ENCODE data around the gene PSME1. TPM values are rescaled to one million over a fixed set of nuclear protein-coding genes. Genes with fewer than 3 reads are reported as not detected.

The PSME1 gene
- total RNA-seq, 4 donors from 2014 or later: 100 to 256 (median 116) TPM

DNA sequence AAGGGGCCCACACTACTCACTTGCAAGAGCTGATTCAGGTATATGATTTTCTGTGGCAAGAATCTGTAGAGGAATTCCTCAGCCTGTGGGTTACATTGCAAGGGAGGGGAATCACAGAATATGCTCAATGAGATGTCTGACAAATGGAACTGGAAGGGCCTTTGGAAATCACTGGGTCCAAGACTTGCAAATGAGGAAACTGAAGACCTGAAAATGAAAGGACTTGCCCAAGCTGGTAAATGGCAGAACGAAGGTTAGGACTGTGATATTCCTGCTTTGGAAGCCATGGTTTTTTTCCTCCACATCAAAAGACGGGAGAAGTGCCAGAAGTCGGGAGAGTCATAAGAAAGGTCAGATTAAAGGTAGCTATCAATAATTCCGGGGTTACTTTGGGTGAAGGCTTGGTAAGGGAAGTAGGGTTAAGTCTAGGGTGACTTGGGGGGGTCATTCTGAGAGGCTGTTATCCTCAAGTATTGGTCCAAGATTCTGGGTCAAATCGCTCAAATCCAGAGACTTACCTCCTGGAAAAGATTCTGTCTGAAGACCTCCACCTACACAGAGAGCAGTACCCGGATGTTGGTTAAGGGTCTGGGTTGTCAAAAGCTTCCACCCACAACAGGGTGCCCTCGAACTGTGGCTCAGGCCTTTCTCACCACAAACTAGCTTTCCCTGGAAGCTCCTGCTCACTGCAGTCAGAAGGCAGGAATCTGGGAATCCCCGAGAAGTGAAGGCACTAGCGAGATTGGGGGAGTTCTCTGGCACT, 9.9 kb downstream of the PSME1 start:
- H3K27ac ChIP-seq: peak overlapping the region; percentile 92 to 98 (median 94)
- 6 to 12% methylated on average over 9 of the region's 9 CpGs for WGBS, 2 donors
- H3K9me3 ChIP-seq: no peaks in the 10 kb centered on the region
- intact Hi-C loops (cut with DNase I): no loop called here
- peaks cover 28 to 68% (median 30%) of the 10 kb centered on the region in 3 donors for H3K4me1 ChIP-seq
- H3K4me3 ChIP-seq: peak overlapping the region; percentile 80 to 97 (median 82)
- no peak for TF ChIP-seq POLR2A (IDR thresholded peaks at IDR 0.05)
- TF ChIP-seq, protein P1, sequence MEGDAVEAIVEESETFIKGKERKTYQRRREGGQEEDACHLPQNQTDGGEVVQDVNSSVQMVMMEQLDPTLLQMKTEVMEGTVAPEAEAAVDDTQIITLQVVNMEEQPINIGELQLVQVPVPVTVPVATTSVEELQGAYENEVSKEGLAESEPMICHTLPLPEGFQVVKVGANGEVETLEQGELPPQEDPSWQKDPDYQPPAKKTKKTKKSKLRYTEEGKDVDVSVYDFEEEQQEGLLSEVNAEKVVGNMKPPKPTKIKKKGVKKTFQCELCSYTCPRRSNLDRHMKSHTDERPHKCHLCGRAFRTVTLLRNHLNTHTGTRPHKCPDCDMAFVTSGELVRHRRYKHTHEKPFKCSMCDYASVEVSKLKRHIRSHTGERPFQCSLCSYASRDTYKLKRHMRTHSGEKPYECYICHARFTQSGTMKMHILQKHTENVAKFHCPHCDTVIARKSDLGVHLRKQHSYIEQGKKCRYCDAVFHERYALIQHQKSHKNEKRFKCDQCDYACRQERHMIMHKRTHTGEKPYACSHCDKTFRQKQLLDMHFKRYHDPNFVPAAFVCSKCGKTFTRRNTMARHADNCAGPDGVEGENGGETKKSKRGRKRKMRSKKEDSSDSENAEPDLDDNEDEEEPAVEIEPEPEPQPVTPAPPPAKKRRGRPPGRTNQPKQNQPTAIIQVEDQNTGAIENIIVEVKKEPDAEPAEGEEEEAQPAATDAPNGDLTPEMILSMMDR (IDR thresholded peaks at IDR 0.05): no peak
- no peak for DNase-seq
- no peaks in the 10 kb centered on the region for H3K27me3 ChIP-seq
- H3K36me3 ChIP-seq: peaks cover 5 to 40% (median 13%) of the 10 kb centered on the region in 3 donors

GRCh38 chr14:24146453-24146977, 10.5 kb downstream of the PSME1 start, which contains the start of gene PSME2:
TSS of gene PSME2 (minus strand) at chr14:24146610. CDS start at chr14:24146581, 29 bp downstream.
- Histone ChIP-seq H3K4me3 (peak within 1 kb of the TSS; percentile 80 to 97 (median 82)), H3K9me3 (no peaks in the 10 kb centered on the region), H3K27ac (peak within 1 kb of the TSS; percentile 92 to 98 (median 94)), H3K4me1 (peaks cover 28 to 65% (median 30%) of the 10 kb centered on the region in 3 donors), H3K27me3 (no peaks in the 10 kb centered on the region), H3K36me3 (peaks cover 11 to 46% (median 18%) of the 10 kb centered on the region in 3 donors)
- intact Hi-C loops (cut with DNase I): no loop called here
- 0% methylated on average over 5 to 13 of the region's 25 CpGs for WGBS, 2 donors
- peak; percentile 64 for DNase-seq
- TF ChIP-seq, protein P1 (IDR thresholded peaks at IDR 0.05): no peak
- TF ChIP-seq POLR2A (IDR thresholded peaks at IDR 0.05): peak in 2 of 4 donors; percentile 27 to 36

GRCh38 chr14:24146978-24147760, 11.2 kb downstream of the PSME1 start, which contains the start of gene RNF31:
TSS of gene RNF31 (plus strand) at chr14:24147498. CDS start at chr14:24147699, 201 bp downstream.
- WGBS, 2 donors: 0 to 1% methylated on average over 8 to 26 of the region's 57 CpGs
- peaks cover 26 to 61% (median 28%) of the 10 kb centered on the region in 3 donors for H3K4me1 ChIP-seq
- peak within 1 kb of the TSS; percentile 92 to 98 (median 94) for H3K27ac ChIP-seq
- H3K9me3 ChIP-seq: no peaks in the 10 kb centered on the region
- peak in 2 of 4 donors; percentile 12 to 59 for TF ChIP-seq POLR2A (IDR thresholded peaks at IDR 0.05)
- TF ChIP-seq, protein P1 (IDR thresholded peaks at IDR 0.05): no peak
- intact Hi-C loops (cut with DNase I): no loop called here
- peak within 1 kb of the TSS; percentile 80 to 97 (median 82) for H3K4me3 ChIP-seq
- H3K36me3 ChIP-seq: peaks cover 16 to 53% (median 24%) of the 10 kb centered on the region in 3 donors
- no peaks in the 10 kb centered on the region for H3K27me3 ChIP-seq
- peak; percentile 95 for DNase-seq

DNA sequence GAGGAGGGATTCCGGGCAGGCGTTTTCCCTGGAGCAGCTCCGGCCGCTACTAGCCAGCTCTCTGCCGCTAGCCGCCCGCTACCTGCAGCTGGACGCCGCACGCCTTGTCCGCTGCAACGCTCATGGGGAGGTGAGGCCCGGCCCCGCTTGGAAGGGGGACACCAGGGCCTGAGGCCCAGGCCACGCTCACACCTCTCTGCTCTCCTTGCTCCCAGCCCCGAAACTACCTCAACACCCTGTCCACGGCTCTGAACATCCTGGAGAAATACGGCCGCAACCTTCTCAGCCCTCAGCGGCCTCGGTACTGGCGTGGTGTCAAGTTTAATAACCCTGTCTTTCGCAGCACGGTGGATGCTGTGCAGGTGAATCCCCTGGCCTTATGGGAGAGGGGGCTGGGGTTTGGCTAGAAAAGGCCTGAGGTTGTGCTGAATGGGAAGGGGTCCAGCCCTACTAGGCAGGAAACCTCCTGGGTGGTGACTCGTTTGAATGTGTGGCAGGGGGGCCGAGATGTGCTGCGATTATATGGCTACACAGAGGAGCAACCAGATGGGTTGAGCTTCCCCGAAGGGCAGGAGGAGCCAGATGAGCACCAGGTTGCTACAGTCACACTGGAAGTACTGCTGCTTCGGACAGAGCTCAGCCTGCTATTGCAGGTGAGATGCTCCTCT, 11.9 kb downstream of the PSME1 start:
- WGBS, 2 donors: 19 to 29% methylated on average over 4 to 5 of the region's 29 CpGs
- DNase-seq: no peak
- TF ChIP-seq POLR2A (IDR thresholded peaks at IDR 0.05): no peak
- TF ChIP-seq, protein P1 (IDR thresholded peaks at IDR 0.05): no peak
- Histone ChIP-seq H3K9me3 (no peaks in the 10 kb centered on the region), H3K27ac (peak overlapping the region; percentile 92 to 98 (median 94)), H3K27me3 (no peaks in the 10 kb centered on the region), H3K36me3 (peaks cover 16 to 60% (median 28%) of the 10 kb centered on the region in 3 donors), H3K4me3 (peak overlapping the region; percentile 80 to 97 (median 82)), H3K4me1 (peaks cover 23 to 55% (median 23%) of the 10 kb centered on the region in 3 donors)
- intact Hi-C loops (cut with DNase I): no loop called here
